Globus pallidus (tissue), 1 donor: Measurements from ENCODE around the gene YTHDF1.
"Not testable (repeated sequence)": the region's sequence is repeated elsewhere in the genome, so short reads cannot be mapped to it uniquely, and the experiment has no call there.

Experiments
- DNase-seq: peaks from one replicate; pipeline ENCODE4 v3.0.0-alpha.2; 2015; ENCODE audit warnings: low spot score

The YTHDF1 gene

DNA sequence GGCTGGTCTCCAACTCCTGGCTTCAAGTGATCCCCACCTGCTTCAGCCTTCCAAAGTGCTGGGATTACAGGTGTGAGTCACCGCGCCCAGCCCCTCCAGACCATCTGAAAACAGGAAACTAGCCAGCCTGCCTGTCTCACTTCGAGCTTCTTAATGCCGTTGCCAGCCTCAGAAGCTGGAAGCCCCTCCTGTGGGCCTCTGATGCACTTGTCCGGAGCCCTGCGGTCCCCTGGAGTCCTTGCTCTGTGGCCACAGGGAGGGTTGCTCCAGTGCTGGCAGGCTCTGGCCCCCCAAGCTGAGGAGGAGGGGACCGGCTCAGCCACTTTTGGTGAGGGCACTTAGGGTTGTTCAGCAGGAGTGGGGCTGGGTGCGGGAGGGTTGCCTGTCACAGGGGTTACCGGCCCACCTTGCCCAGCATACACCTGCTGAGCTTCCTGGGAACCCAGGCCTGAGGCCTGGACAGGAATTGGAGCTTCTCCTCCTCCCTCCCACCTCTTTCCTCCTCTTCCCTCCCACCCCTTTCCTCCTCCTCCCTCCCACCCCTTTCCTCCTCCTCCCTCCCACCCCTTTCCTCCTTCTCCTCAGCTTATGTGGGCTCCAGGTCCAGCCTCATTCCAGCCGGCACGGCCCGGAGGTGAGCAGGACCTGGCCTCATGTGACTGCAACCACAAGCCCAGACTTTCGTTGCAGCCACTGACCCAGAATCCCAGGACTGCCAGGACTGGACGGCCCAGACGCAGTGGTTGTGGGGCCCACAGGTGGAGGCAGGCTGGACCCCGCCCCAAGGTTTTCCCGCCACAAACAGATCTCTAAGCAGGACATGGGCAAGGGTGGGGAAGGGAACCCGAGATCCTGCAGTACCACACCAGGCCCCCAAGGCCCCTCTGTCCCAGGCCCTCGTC, 10.4 kb upstream of the YTHDF1 start:
- DNase-seq = no peak

DNA sequence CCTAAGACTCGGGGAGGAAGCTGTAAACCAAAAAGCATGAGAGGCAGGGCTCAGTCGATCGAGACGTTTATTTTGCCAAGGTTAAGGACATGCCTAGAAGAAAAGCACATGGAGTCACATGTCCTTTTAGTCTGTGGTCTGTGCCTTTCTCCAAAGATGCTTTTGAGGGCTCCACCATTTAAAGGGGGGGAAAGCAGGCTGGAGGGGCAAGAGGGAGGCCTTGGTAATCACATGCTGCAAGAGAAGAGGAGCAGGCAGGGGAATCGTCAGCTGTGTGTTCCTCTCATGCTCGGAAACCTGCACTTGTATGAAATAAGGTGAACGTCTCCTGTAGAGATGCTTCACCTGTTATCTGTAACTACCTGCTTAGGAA, 9.1 kb upstream of the YTHDF1 start:
- DNase-seq = no peak

GRCh38 chr20:63224412-63225081, 8.6 kb upstream of the YTHDF1 start:
- DNase-seq = no peak

DNA sequence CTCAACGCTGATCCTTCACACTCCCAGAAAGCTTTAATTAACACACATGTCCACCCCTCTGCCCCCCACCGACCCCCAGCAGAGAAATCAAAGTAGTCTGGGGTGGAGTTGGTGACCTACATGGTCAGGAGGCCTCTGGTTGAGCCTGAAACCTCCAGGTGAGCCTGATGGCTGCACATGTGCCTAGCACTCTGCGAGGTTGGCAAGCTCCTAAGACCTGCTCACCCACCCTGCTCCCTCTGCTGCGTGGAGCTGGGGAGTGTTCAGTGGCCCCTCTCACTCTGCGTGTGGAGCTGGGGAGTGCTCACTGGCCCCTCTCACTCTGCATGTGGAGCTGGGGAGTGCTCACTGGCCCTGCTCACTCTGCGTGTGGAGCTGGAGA, 7.9 kb upstream of the YTHDF1 start:
- no peak for DNase-seq

- no peak for DNase-seq
Measured at GRCh38 chr20:63223121-63223825, 7.3 kb upstream of the YTHDF1 start.

- no peak for DNase-seq
Measured at GRCh38 chr20:63222541-63222940, 6.6 kb upstream of the YTHDF1 start.

GRCh38 chr20:63221400-63222053, 5.6 kb upstream of the YTHDF1 start:
- not testable (repeated sequence) for DNase-seq

DNA sequence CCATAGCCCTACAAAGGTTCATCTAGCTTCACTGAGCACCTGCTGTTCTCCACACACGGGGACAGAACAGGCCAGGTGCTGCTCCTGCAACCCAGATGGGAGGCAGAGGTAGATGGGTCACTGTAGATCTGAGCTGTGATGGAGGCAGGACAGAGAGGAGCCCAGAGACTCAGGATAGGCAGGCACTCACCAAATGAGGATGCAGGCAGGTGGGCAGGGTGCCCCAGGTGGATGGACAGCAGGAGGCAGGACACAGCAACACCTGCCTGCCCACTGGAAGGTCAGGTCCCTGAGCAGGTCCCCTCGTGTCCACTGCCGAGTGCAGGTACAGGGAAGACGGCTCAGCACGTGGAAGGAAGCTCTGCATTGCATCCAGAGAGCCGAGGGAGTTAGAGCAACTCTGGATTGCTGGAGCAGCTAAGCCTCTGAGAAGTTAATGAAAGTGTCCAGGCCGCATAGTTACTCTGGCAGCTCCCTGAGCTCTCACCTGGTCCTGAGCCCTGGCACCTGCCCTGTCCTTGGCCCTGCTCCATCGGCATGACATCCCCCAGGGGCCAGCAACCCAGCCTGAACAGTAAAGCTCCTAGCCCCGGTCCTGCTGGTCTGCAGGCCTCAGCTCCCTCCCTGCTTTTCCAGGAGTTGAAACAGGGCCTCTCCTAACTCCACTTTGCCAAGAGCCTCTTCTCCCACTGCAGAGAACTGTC, 4.9 kb upstream of the YTHDF1 start:
- DNase-seq = no peak

DNA sequence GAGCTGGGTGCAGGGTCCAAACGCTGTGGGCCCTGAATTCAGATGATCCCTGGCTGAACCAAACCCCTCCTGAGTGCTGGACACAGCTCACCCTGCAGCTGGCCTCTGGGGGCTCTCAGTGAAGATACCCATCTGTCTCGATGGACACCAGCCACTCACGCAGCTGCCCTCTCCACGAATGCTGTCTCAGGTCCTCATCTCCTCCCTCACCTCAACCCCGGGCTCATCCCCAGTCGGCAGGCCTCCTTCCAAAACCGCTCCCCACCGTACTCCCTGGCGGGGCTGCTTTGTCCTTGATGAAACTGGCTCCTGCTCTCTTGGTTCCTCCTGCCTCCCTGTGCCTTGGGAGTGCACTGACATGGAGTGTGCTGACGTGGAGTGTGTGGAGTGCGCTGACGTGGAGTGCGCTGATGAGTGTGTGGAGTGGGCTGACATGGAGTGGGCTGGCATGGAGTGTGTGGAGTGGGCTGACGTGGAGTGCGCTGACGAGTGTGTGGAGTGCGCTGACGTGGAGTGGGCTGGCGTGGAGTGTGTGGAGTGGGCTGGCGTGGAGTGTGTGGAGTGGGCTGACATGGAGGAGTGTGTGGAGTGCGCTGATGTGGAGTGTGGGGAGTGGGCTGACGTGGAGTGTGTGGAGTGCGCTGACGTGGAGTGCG, 4.1 kb upstream of the YTHDF1 start:
- DNase-seq = no peak

- DNase-seq = no peak
Measured at GRCh38 chr20:63219447-63219821, 3.5 kb upstream of the YTHDF1 start.

DNA sequence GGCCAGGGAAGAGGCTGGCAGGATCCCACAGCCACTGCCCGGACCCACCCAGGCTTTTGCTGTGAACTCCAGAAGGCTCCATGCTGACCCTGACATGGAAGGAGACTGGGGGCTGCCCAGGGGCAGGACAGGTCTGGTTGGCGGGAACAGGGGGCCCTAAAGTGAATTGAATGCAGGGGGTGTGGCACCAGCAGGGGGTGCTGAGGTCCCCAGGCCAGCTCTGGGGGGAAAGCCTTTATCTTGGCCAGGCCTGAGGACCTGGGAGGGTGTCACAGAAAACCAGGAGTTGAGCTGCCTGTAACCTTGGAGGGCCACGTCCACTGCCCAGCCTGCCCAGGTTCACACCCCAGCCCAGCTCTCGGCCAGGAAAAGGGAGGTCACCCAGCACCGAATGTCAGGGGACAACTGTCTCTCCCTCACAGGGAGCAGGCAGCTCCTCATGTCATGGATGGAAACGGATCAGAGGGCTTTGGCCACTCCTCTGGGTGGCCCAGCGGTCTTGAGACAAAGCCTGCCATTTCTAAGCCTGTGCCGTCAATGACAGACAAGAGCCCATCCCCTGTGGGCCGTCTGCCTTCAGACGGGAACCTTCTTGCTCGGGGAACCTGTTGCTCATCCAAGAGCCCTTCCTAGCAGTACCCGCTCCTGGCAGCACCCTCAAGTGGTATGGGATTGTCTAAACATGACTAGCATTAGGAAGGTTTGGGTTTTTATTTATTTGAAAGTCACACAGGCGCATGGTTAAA, 2.9 kb upstream of the YTHDF1 start:
- DNase-seq = no peak

DNA sequence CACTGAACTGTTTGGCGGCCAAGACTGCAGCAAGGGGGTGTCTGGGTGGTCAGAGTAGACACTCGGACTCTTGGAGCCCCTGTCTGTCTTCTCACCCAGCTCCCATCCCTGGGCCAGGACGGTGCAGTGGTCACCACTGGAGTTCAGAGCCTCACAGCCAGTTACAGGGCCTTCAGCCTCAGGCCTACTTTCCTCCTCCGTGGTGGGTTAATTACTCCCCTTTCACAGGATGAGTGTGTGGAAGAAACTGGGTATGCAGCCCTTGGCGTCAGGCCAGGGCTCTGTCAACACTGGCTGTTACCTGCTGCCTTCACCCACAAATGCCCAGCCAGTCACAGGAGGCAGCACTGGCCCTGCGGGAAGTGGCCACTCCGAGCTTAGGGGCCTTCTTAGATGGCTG, 1.8 kb upstream of the YTHDF1 start:
- DNase-seq = no peak

- no peak for DNase-seq
Measured at GRCh38 chr20:63216849-63217471, 1.0 kb upstream of the YTHDF1 start.

- no peak for DNase-seq
Measured at GRCh38 chr20:63215101-63216040, 560 bp downstream of the YTHDF1 start.

- DNase-seq = no peak
Measured at GRCh38 chr20:63214514-63214913, 1.4 kb downstream of the YTHDF1 start.

DNA sequence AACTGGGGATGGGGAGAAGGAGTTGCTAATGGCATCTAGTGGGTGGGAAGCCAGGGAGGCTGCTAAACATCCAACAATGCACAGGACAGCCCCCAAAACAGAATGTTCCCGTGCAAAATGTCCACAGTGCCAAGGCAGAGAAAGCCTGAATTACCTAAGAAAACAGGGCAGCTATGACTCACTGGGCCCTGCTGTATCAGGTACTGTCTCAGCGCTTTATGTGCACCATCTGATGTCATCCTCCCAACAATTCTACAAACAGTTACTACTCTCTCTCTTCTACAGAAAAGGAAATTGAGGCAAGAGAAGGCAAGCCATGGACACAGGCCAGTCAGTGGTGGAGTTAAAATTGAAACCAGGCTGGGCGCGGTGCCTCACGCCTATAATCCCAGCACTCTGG, 3.1 kb downstream of the YTHDF1 start:
- no peak for DNase-seq

- DNase-seq = no peak
Measured at GRCh38 chr20:63212393-63212730, 3.6 kb downstream of the YTHDF1 start.

DNA sequence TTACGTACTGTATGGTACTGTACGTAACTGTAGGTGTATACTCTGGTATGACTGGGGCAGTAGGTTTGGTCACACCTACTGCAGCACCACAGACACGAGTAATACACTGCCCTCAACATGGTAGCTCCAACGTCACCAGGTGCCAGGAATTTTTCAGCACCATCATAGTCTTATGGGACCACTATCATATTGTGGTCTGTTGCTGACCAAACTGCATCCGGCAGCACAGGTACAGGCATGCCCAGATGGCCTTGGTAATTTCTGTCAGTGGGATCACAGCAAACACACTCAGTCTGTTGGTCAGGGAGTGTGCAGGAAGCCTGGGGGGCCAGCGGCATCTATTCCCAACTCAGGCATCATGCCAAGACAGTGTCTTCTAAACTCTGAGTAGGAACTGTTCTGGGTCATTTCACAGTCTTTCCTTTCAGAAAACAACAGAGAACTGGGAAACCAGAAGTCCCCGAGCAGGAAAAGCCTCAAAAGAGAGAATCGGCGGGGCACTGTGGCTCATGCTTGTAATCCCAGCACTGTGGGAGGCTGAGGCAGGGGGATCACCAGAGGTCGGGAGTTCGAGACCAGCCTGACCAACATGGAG, 5.8 kb downstream of the YTHDF1 start:
- no peak for DNase-seq
